KMS-11 (cell line): ENCODE data around the gene SHROOM3.

ENCODE experiments used
- H2AFZ ChIP-seq: fragments of 200-600 bp; sonication (generic); 2 replicates; pipeline ENCODE4 v1.6.1; 2016; ENCODE audit warnings: antibody characterized with exemption, mixed run types, low read depth
- H3K27ac ChIP-seq: fragments of 200-600 bp; sonication (generic); 2 replicates; pipeline ENCODE4 v1.6.1; 2016; ENCODE audit warnings: mild to moderate bottlenecking, mixed run types
- H3K27me3 ChIP-seq: fragments of 200-600 bp; sonication (generic); 2 replicates; pipeline ENCODE4 v1.6.1; 2017; ENCODE audit warnings: mild to moderate bottlenecking, low read depth, mixed run types, moderate library complexity; ENCODE audit not compliant: insufficient read depth
- H3K36me3 ChIP-seq: fragments of 200-600 bp; sonication (generic); 2 replicates; pipeline ENCODE4 v1.6.1; 2017; ENCODE audit warnings: mild to moderate bottlenecking, mixed run types; ENCODE audit not compliant: insufficient read depth
- H3K4me1 ChIP-seq: fragments of 200-600 bp; sonication (generic); 2 replicates; pipeline ENCODE4 v1.6.1; 2016; ENCODE audit warnings: mild to moderate bottlenecking, low read depth, mixed run types; ENCODE audit not compliant: poor library complexity, severe bottlenecking
- H3K4me2 ChIP-seq: fragments of 200-600 bp; sonication (generic); 2 replicates; pipeline ENCODE4 v1.7.0; 2016; ENCODE audit warnings: mild to moderate bottlenecking, mixed run types
- H3K4me3 ChIP-seq: fragments of 200-600 bp; sonication (generic); IDR thresholded peaks from 2 replicates; pipeline ENCODE4 v1.6.1; 2017; ENCODE audit warnings: low read depth, low read length, mixed read lengths; ENCODE audit not compliant: insufficient read depth
- H3K79me2 ChIP-seq: fragments of 200-600 bp; sonication (generic); 2 replicates; pipeline ENCODE4 v1.6.1; 2016; ENCODE audit warnings: low read depth, mixed run types; ENCODE audit not compliant: insufficient read depth
- H3K9ac ChIP-seq: fragments of 200-600 bp; sonication (generic); 2 replicates; pipeline ENCODE4 v1.6.1; 2016; ENCODE audit warnings: mild to moderate bottlenecking, mixed run types
- H4K20me1 ChIP-seq: fragments of 200-600 bp; sonication (generic); 2 replicates; pipeline ENCODE4 v1.6.1; 2016; ENCODE audit warnings: mild to moderate bottlenecking, mixed run types; ENCODE audit not compliant: insufficient read depth
- TF ChIP-seq, protein P1 (sequence below): fragments of 200-600 bp; sonication (generic); conservative IDR thresholded peaks from 2 replicates; pipeline ENCODE4 v1.6.1; 2017; ENCODE audit warnings: low read depth, mild to moderate bottlenecking, antibody characterized with exemption, low read length, moderate library complexity, mixed read lengths

SHROOM3 gene

DNA sequence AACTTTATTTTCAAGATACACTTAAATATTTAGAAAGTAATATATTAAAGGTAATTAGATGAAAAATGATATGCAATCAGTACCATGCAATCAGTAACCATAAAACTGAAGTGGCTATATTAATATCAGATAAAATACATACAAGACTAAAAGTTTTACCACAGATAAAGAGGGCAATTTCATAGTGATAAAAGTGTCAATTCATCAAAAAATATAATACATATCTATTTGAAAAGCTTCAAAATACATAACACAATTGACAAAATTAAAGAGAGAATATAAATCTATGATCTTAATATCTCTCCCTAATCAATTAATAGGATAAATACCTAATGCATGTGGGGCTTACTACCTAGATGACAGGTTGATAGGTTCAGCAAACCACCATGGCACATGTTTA lies 357.4 kb downstream of the SHROOM3 start:
- H4K20me1 ChIP-seq, result no peaks in the 10 kb centered on the region
- H3K4me2 ChIP-seq, result no peak overlapping the region
- H3K79me2 ChIP-seq, result no peaks in the 10 kb centered on the region
- no peaks in the 10 kb centered on the region for H3K36me3 ChIP-seq
- H3K9ac ChIP-seq, result no peak overlapping the region
- no peak overlapping the region for H3K4me3 ChIP-seq
- TF ChIP-seq, protein P1, sequence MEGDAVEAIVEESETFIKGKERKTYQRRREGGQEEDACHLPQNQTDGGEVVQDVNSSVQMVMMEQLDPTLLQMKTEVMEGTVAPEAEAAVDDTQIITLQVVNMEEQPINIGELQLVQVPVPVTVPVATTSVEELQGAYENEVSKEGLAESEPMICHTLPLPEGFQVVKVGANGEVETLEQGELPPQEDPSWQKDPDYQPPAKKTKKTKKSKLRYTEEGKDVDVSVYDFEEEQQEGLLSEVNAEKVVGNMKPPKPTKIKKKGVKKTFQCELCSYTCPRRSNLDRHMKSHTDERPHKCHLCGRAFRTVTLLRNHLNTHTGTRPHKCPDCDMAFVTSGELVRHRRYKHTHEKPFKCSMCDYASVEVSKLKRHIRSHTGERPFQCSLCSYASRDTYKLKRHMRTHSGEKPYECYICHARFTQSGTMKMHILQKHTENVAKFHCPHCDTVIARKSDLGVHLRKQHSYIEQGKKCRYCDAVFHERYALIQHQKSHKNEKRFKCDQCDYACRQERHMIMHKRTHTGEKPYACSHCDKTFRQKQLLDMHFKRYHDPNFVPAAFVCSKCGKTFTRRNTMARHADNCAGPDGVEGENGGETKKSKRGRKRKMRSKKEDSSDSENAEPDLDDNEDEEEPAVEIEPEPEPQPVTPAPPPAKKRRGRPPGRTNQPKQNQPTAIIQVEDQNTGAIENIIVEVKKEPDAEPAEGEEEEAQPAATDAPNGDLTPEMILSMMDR, result no peak
- H3K4me1 ChIP-seq, result no peaks in the 10 kb centered on the region
- H3K27ac ChIP-seq, result no peak overlapping the region
- H2AFZ ChIP-seq, result no peak overlapping the region
- no peaks in the 10 kb centered on the region for H3K27me3 ChIP-seq

DNA sequence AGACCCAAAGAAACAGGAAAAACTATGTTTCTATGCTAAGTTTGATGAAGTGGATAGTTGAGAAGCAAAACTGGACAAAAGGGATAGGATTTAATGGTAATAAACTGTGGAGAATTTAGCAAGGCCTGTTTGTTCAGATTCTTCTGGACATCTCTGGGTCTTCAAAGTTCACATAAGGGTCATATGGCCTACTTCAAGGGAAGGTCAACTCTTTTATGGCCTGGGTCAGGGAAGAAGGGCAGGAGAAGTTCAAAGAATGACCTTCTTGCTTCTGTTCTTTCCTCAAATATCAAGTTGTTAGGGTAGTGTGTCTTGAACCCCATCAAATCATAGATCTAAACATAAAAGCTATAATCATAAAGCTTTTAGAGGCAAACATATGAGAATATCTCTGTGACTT lies 360.2 kb downstream of the SHROOM3 start:
- H3K27me3 ChIP-seq, result no peaks in the 10 kb centered on the region
- TF ChIP-seq, protein P1, result no peak
- no peaks in the 10 kb centered on the region for H3K79me2 ChIP-seq
- no peaks in the 10 kb centered on the region for H3K4me1 ChIP-seq
- no peak overlapping the region for H3K27ac ChIP-seq
- no peak overlapping the region for H3K4me2 ChIP-seq
- H2AFZ ChIP-seq, result no peak overlapping the region
- H4K20me1 ChIP-seq, result no peaks in the 10 kb centered on the region
- H3K4me3 ChIP-seq, result no peak overlapping the region
- H3K36me3 ChIP-seq, result no peaks in the 10 kb centered on the region
- no peak overlapping the region for H3K9ac ChIP-seq

DNA sequence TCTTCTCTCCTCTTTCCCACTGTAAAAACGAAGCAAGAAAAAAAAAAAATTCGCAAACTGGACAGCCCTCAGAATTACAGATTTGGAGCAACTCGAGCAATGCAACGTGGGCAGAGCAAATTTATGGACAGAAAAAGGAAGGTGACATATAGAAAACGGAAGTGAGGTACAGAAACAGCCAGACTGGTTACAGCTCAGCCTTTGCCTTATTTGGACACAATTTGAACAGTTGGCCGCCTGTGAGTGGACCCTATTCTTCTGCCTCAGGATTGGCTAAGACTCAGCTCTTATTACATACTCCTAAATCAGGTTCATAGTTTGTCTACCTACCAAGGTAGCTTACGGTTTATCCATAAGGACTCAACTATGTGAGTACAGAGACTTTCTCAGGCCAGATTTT lies 364.1 kb downstream of the SHROOM3 start:
- Histone ChIP-seq H3K36me3 (no peaks in the 10 kb centered on the region), H3K4me2 (no peak overlapping the region), H3K27ac (no peak overlapping the region), H3K4me1 (no peaks in the 10 kb centered on the region), H3K79me2 (no peaks in the 10 kb centered on the region), H3K4me3 (no peak overlapping the region), H3K9ac (no peak overlapping the region), H4K20me1 (no peaks in the 10 kb centered on the region), H2AFZ (no peak overlapping the region), H3K27me3 (no peaks in the 10 kb centered on the region)
- TF ChIP-seq, protein P1, result no peak

DNA sequence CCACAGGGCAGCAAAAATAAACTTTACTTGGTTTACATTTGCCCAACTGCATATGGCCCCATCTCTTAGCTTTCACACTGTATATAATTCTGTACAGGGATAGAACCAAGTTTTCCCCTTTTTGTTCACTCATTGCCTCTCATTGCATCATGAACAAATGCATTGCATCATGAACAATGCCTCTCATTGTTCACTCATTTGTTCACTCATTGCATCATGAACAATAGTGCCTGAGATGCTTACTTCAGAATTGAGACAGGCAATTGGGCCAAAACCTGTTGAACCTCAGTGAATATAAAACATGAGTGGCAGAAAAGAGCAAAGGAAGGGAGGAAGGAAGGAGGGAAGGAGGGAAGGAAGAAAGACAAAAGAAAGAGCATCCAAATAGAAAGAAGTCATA lies 364.7 kb downstream of the SHROOM3 start:
- no peak overlapping the region for H3K9ac ChIP-seq
- H3K27ac ChIP-seq, result no peak overlapping the region
- TF ChIP-seq, protein P1, result no peak

More for the DNA sequence above, 364.7 kb downstream of the SHROOM3 start:
- Histone ChIP-seq H3K27me3 (no peaks in the 10 kb centered on the region), H3K4me2 (no peak overlapping the region), H2AFZ (no peak overlapping the region), H3K36me3 (no peaks in the 10 kb centered on the region), H3K4me1 (no peaks in the 10 kb centered on the region), H4K20me1 (no peaks in the 10 kb centered on the region), H3K79me2 (no peaks in the 10 kb centered on the region), H3K4me3 (no peak overlapping the region)
